WTC11 (cell line): ENCODE measurements around the gene MYLK.

Experiments used
- ATF3 ChIP-seq: sonication (generic); formaldehyde crosslinking; conservative IDR thresholded peaks from 2 replicates; pipeline ENCODE4 v1.8.1; 2022; ENCODE audit warnings: mild to moderate bottlenecking, missing genetic modification reagents
- CBFB ChIP-seq: sonication (generic); formaldehyde crosslinking; IDR thresholded peaks from 2 replicates; pipeline ENCODE4 v1.8.1; 2022; ENCODE audit warnings: mild to moderate bottlenecking, low read depth, missing genetic modification reagents
- ZNF121 ChIP-seq: sonication (generic); formaldehyde crosslinking; IDR thresholded peaks from 2 replicates; pipeline ENCODE4 v1.8.0; 2023; ENCODE audit warnings: missing genetic modification reagents
- ZNF512 ChIP-seq: sonication (generic); formaldehyde crosslinking; IDR thresholded peaks from 2 replicates; pipeline ENCODE4 v1.8.1; 2022; ENCODE audit warnings: missing genetic modification reagents, borderline replicate concordance
- TF ChIP-seq, protein P1 (sequence below): fragments of 200-600 bp; IDR thresholded peaks from 2 replicates; pipeline ENCODE4 v1.8.0; 2022; ENCODE audit warnings: antibody characterized with exemption

- TF ChIP-seq, protein P1, sequence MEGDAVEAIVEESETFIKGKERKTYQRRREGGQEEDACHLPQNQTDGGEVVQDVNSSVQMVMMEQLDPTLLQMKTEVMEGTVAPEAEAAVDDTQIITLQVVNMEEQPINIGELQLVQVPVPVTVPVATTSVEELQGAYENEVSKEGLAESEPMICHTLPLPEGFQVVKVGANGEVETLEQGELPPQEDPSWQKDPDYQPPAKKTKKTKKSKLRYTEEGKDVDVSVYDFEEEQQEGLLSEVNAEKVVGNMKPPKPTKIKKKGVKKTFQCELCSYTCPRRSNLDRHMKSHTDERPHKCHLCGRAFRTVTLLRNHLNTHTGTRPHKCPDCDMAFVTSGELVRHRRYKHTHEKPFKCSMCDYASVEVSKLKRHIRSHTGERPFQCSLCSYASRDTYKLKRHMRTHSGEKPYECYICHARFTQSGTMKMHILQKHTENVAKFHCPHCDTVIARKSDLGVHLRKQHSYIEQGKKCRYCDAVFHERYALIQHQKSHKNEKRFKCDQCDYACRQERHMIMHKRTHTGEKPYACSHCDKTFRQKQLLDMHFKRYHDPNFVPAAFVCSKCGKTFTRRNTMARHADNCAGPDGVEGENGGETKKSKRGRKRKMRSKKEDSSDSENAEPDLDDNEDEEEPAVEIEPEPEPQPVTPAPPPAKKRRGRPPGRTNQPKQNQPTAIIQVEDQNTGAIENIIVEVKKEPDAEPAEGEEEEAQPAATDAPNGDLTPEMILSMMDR, result no peak
- TF ChIP-seq CBFB (CRISPR knock-in tag), result no peak
- TF ChIP-seq ZNF121 (CRISPR knock-in tag), result no peak
- no peak for TF ChIP-seq ATF3
- no peak for TF ChIP-seq ZNF512 (CRISPR knock-in tag)
Measured at GRCh38 chr3:123783050-123783689, 101.0 kb downstream of the MYLK start.
